H9 (cell line): ENCODE data around the gene ACADM. TPM values are rescaled to one million over a fixed set of nuclear protein-coding genes. Genes with fewer than 3 reads are reported as not detected.

Source experiments
- DNase-seq: peaks from one replicate; pipeline ENCODE4 v3.0.0-alpha.2; 2017
- H2AFZ ChIP-seq: one replicate; pipeline ENCODE4 v1.6.1; 2013; ENCODE audit warnings: mild to moderate bottlenecking, low read length, control low read depth, moderate library complexity
- H2AK5ac ChIP-seq: 2 replicates; pipeline ENCODE4 v1.6.1; 2013; ENCODE audit warnings: low read length, control low read depth, mixed read lengths; ENCODE audit not compliant: insufficient read length
- H2BK120ac ChIP-seq: one replicate; pipeline ENCODE4 v1.6.1; 2013; ENCODE audit warnings: low read depth, mild to moderate bottlenecking, low read length, control low read depth, inconsistent platforms; ENCODE audit not compliant: poor library complexity, severe bottlenecking
- H2BK12ac ChIP-seq: 2 replicates; pipeline ENCODE4 v1.6.1; 2013; ENCODE audit warnings: low read length, control low read depth, mixed read lengths, low read depth; ENCODE audit not compliant: insufficient read length
- H2BK15ac ChIP-seq: 2 replicates; pipeline ENCODE4 v1.6.1; 2013; ENCODE audit warnings: low read depth, low read length, control low read depth
- H2BK20ac ChIP-seq: one replicate; pipeline ENCODE4 v1.6.1; 2013; ENCODE audit warnings: low read depth, mild to moderate bottlenecking, low read length, control low read depth, inconsistent platforms; ENCODE audit not compliant: poor library complexity, severe bottlenecking
- H2BK5ac ChIP-seq: 2 replicates; pipeline ENCODE4 v1.6.1; 2013; ENCODE audit warnings: low read length, control low read depth, mixed read lengths; ENCODE audit not compliant: insufficient read length
- H3K14ac ChIP-seq: 2 replicates; pipeline ENCODE4 v1.6.1; 2013; ENCODE audit warnings: low read length, control low read depth; ENCODE audit not compliant: insufficient read depth
- H3K18ac ChIP-seq: 2 replicates; pipeline ENCODE4 v1.6.1; 2013; ENCODE audit warnings: low read depth, mild to moderate bottlenecking, mixed read lengths, low read length, control low read depth; ENCODE audit not compliant: insufficient read length
- H3K23ac ChIP-seq: 2 replicates; pipeline ENCODE4 v1.6.1; 2013; ENCODE audit warnings: low read length, control low read depth, mixed read lengths, low read depth; ENCODE audit not compliant: insufficient read length
- H3K23me2 ChIP-seq: 2 replicates; pipeline ENCODE4 v1.6.1; 2013; ENCODE audit warnings: low read depth, mild to moderate bottlenecking, mixed read lengths, low read length, control low read depth; ENCODE audit not compliant: insufficient read length, poor library complexity, severe bottlenecking
- H3K27ac ChIP-seq: 2 replicates; pipeline ENCODE4 v1.5.1; 2013; ENCODE audit warnings: low read length, control low read depth, mixed read lengths, low read depth; ENCODE audit not compliant: insufficient read length
- H3K27me3 ChIP-seq: 2 replicates; pipeline ENCODE4 v1.6.1; 2013; ENCODE audit warnings: low read length, control low read depth, inconsistent platforms; ENCODE audit not compliant: insufficient read depth
- H3K4ac ChIP-seq: 2 replicates; pipeline ENCODE4 v1.6.1; 2013; ENCODE audit warnings: low read depth, mild to moderate bottlenecking, control low read depth, inconsistent platforms, low read length, moderate library complexity
- H3K4me1 ChIP-seq: 2 replicates; pipeline ENCODE4 v1.6.1; 2013; ENCODE audit warnings: low read length, control low read depth, inconsistent platforms; ENCODE audit not compliant: insufficient read depth
- H3K4me2 ChIP-seq: 2 replicates; pipeline ENCODE4 v1.6.1; 2013; ENCODE audit warnings: low read length, control low read depth, mixed read lengths; ENCODE audit not compliant: insufficient read length, insufficient read depth
- H3K56ac ChIP-seq: 2 replicates; pipeline ENCODE4 v1.6.1; 2013; ENCODE audit warnings: low read depth, mild to moderate bottlenecking, mixed read lengths, low read length, control low read depth; ENCODE audit not compliant: insufficient read length
- H3K79me1 ChIP-seq: 2 replicates; pipeline ENCODE4 v1.6.1; 2013; ENCODE audit warnings: low read depth, mild to moderate bottlenecking, moderate library complexity, low read length, control low read depth, inconsistent platforms; ENCODE audit not compliant: insufficient read depth, poor library complexity, severe bottlenecking
- H3K79me2 ChIP-seq: 2 replicates; pipeline ENCODE4 v1.6.1; 2013; ENCODE audit warnings: low read length, control low read depth, inconsistent platforms; ENCODE audit not compliant: insufficient read depth
- H3K9ac ChIP-seq: 2 replicates; pipeline ENCODE4 v1.6.1; 2013; ENCODE audit warnings: low read length, control low read depth, mixed read lengths; ENCODE audit not compliant: insufficient read length; ENCODE audit errors: extremely low read depth
- H3K9me3 ChIP-seq: one replicate; pipeline ENCODE4 v1.6.1; 2013; ENCODE audit warnings: low read depth, low read length, inconsistent platforms; ENCODE audit not compliant: control insufficient read depth
- H3T11ph ChIP-seq: one replicate; pipeline ENCODE4 v1.6.1; 2013; ENCODE audit warnings: mild to moderate bottlenecking, low read length, control low read depth, inconsistent platforms
- H4K20me1 ChIP-seq: one replicate; pipeline ENCODE4 v1.6.1; 2013; ENCODE audit not compliant: control insufficient read depth, insufficient read length, insufficient read depth
- H4K5ac ChIP-seq: 2 replicates; pipeline ENCODE4 v1.6.1; 2013; ENCODE audit warnings: low read depth, mild to moderate bottlenecking, mixed read lengths, low read length, control low read depth; ENCODE audit not compliant: insufficient read length
- H4K8ac ChIP-seq: replicated peaks from 2 replicates; pipeline ENCODE4 v1.6.1; 2013; ENCODE audit warnings: low read length, control low read depth, mixed read lengths, low read depth; ENCODE audit not compliant: insufficient read length
- H4K91ac ChIP-seq: 2 replicates; pipeline ENCODE4 v1.6.1; 2013; ENCODE audit warnings: low read depth, mild to moderate bottlenecking, moderate library complexity, mixed read lengths, low read length, control low read depth; ENCODE audit not compliant: insufficient read length
- H3K27ac Mint-ChIP-seq, 3 experiments: 2 replicates in 2 of 3; 3 replicates in 1 of 3; pipeline ENCODE4 v1.8.0; 2020 to 2021; ENCODE audit warnings: mixed read lengths in 3 of 3, mild to moderate bottlenecking in 1 of 3, moderate library complexity in 1 of 3
- H3K27me3 Mint-ChIP-seq: 2 replicates; pipeline ENCODE4 v1.8.0; 2021; ENCODE audit warnings: low read depth, mild to moderate bottlenecking, moderate library complexity, mixed read lengths
- H3K36me3 Mint-ChIP-seq, 3 experiments: 2 replicates in 2 of 3; 3 replicates in 1 of 3; pipeline ENCODE4 v1.8.0; 2020 to 2021; ENCODE audit warnings: low read depth in 3 of 3, mixed read lengths in 3 of 3; ENCODE audit not compliant: insufficient read depth in 1 of 3
- H3K4me1 Mint-ChIP-seq, 2 experiments: 2 replicates each; pipeline ENCODE4 v1.8.0; 2020; ENCODE audit warnings: mixed read lengths in 2 of 2
- H3K4me3 Mint-ChIP-seq, 2 experiments: 2 replicates in 1 of 2; 3 replicates in 1 of 2; pipeline ENCODE4 v1.8.0; 2020 to 2021; ENCODE audit warnings: mild to moderate bottlenecking in 2 of 2, mixed read lengths in 2 of 2, moderate library complexity in 1 of 2
- H3K9me3 Mint-ChIP-seq, 2 experiments: 2 replicates in 1 of 2; 3 replicates in 1 of 2; pipeline ENCODE4 v1.8.0; 2020; ENCODE audit warnings: mild to moderate bottlenecking in 2 of 2, mixed read lengths in 2 of 2, moderate library complexity in 1 of 2
- WGBS: extraction: QIAGEN DNeasy Blood & Tissue Kit; methylation state at CpG from one replicate; pipeline ENCODE4 v1.1.7; 2013; ENCODE audit warnings: missing lambda C conversion rate, low lambda C conversion rate, mixed read lengths; ENCODE audit not compliant: insufficient read length; ENCODE audit errors: extremely low coverage; 5-methylcytosine and 5-hydroxymethylcytosine counted together
- total RNA-seq: library from RNA; stranded (reverse); gene quantifications from 2 replicates; pipeline ENCODE4 v1.2.1, GENCODE V29; 2021
- TF ChIP-seq, protein P1 (sequence below): fragments of 200-600 bp; sonication (generic); conservative IDR thresholded peaks from 3 replicates; pipeline ENCODE4 v1.8.0; 2021; ENCODE audit warnings: antibody characterized with exemption, mild to moderate bottlenecking

The ACADM gene
- total RNA-seq, 1 experiment from 2014 or later = 51.3 TPM

DNA sequence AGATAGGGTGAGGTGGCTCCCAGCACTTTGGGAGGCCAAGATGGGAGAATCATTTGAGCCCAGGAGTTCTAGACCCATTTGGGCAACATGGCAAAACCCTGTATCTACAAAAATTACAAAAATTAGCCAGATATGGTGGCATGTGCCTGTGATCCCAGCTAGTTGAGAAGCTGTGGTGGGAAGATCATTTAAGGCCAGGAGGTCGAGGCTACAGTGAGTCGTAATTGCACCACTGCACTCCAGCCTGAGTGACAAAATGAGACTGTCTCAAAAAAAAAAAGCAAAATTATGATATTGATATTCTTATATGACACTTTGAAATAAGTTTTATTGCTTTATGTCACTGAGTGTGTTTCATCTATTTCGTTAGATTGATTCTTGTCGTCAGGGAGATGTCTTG is 7.4 kb downstream of the ACADM start:
- Histone ChIP-seq H3K27me3 (no peaks in the 10 kb centered on the region), H3K79me2 (no peaks in the 10 kb centered on the region), H2BK20ac (no peak overlapping the region), H3K14ac (no peak overlapping the region), H4K20me1 (no peaks in the 10 kb centered on the region), H2AK5ac (no peak overlapping the region), H3K27ac (no peak overlapping the region), H3K4me1 (no peaks in the 10 kb centered on the region), H2BK120ac (no peak overlapping the region), H3K56ac (no peak overlapping the region), H4K5ac (no peak overlapping the region), H3K79me1 (peaks cover 2% of the 10 kb centered on the region), H3K23ac (no peak overlapping the region), H3K4ac (no peak overlapping the region), H3K23me2 (no peaks in the 10 kb centered on the region), H4K91ac (no peak overlapping the region), H2BK5ac (no peak overlapping the region), H2BK12ac (no peak overlapping the region), H3K18ac (no peak overlapping the region), H3T11ph (no peak overlapping the region), H3K9me3 (no peaks in the 10 kb centered on the region), H4K8ac (no peak overlapping the region), H3K9ac (no peak overlapping the region), H2BK15ac (no peak overlapping the region), H3K4me2 (no peak overlapping the region), H2AFZ (no peak overlapping the region)
- WGBS = no CpG with 5 or more reads among the region's 4 CpGs
- no peak overlapping the region for H3K4me3 Mint-ChIP-seq
- H3K9me3 Mint-ChIP-seq = no peaks in the 10 kb centered on the region
- TF ChIP-seq, protein P1, sequence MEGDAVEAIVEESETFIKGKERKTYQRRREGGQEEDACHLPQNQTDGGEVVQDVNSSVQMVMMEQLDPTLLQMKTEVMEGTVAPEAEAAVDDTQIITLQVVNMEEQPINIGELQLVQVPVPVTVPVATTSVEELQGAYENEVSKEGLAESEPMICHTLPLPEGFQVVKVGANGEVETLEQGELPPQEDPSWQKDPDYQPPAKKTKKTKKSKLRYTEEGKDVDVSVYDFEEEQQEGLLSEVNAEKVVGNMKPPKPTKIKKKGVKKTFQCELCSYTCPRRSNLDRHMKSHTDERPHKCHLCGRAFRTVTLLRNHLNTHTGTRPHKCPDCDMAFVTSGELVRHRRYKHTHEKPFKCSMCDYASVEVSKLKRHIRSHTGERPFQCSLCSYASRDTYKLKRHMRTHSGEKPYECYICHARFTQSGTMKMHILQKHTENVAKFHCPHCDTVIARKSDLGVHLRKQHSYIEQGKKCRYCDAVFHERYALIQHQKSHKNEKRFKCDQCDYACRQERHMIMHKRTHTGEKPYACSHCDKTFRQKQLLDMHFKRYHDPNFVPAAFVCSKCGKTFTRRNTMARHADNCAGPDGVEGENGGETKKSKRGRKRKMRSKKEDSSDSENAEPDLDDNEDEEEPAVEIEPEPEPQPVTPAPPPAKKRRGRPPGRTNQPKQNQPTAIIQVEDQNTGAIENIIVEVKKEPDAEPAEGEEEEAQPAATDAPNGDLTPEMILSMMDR = no peak
- H3K27ac Mint-ChIP-seq = no peak overlapping the region
- no peak for DNase-seq
- peaks cover 5 to 6% of the 10 kb centered on the region in 2 experiments; a peak in 1 of 4 replicates for H3K4me1 Mint-ChIP-seq
- H3K27me3 Mint-ChIP-seq = no peaks in the 10 kb centered on the region
- peaks cover 12 to 29% (median 28%) of the 10 kb centered on the region in 3 experiments; a peak in 6 of 7 replicates for H3K36me3 Mint-ChIP-seq
